GM12891 (cell line): ENCODE measurements around the gene TRIM25.

Experiments
- POLR2A ChIP-seq: IDR thresholded peaks from 2 replicates; pipeline ENCODE4 v1.6.1; 2011; ENCODE audit warnings: low read depth, low read length, control low read depth
- POLR2AphosphoS5 ChIP-seq: IDR thresholded peaks from 2 replicates; pipeline ENCODE4 v1.6.1; 2011; ENCODE audit warnings: low read depth, low read length, control low read depth
- SPI1 ChIP-seq: IDR thresholded peaks from 2 replicates; pipeline ENCODE4 v1.6.1; 2011; ENCODE audit warnings: low read depth, low read length, control low read depth

DNA sequence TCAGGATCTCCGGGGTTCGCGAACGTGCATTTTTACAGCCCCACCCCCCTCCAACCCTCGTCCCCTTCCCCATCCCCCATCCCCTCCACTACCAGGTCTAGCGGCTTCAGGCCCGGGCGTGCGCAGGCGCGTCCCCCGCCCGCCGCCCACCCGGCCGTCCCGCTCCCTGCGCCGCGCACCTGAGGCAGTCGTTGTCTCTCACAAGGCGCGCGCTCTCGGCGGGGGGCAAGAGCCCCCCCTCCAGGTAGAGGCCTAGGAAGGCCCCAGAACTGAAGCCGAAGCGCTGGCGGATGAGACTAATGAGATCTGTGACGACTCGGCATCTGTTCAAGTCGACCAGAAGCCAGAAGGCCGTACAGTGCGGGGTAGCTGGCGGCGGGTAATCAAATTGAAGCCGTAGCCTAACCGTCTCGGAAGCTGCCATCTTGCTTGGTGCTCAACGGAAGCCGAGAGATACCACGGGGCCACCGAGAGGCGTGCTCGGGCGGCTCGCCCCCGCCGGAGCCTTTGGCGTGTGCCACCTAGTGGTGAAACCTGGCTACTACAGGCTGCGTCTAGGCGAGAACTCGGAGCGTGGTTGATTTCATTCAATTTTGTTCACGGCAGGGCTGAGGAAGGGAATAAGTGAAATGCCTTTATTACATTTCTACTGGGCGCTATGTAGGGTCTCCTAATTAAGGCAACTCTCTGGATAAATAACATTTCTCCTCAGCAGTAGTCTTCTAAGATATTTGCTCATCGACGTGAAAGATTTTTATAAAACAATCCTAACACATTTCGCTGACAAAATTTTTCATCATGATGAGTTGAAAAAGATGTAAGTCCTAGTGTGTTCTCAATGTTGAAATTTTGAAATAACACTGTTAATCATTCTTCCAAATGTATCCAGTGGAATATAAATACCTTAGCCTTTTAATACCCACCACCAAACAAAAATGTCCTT, 47.0 kb upstream of the TRIM25 start, which contains the start of gene COIL:
- TF ChIP-seq POLR2AphosphoS5 = peak; percentile 83
- TF ChIP-seq POLR2A = peak; percentile 79
- TF ChIP-seq SPI1 = no peak
